Small intestine (tissue), 7 donors: ENCODE results near the gene ATP1A1. TPM values are rescaled to one million over a fixed set of nuclear protein-coding genes. Genes with fewer than 3 reads are reported as not detected.
A peak's percentile ranks its signal among the peaks of the same experiment; 100 is the strongest.

Experiments used
- DNase-seq, 2 donors: peaks; one replicate each; pipeline versions ENCODE4 v3.0.0 to v3.0.0-alpha.2; 2013
- FAIRE-seq: peaks from 2 replicates; lab custom pipeline; 2012; peaks lifted over from hg19 to GRCh38; lab: Jason Lieb, UNC
- H3K27ac ChIP-seq, 3 donors: one replicate each; pipeline ENCODE4 v1.5.1; 2013; ENCODE audit warnings: low read length in 2 of 3, mild to moderate bottlenecking in 2 of 3, control low read depth in 1 of 3, inconsistent platforms in 1 of 3, low read depth in 1 of 3, moderate library complexity in 1 of 3
- H3K27me3 ChIP-seq, 3 donors: one replicate each; pipeline ENCODE4 v1.6.1; 2013; ENCODE audit warnings: low read length in 3 of 3, inconsistent platforms in 1 of 3; ENCODE audit not compliant: control insufficient read depth in 3 of 3, insufficient read depth in 3 of 3
- H3K36me3 ChIP-seq, 3 donors: one replicate each; pipeline ENCODE4 v1.6.1; 2013; ENCODE audit warnings: low read length in 3 of 3, inconsistent platforms in 1 of 3, low read depth in 1 of 3, mild to moderate bottlenecking in 1 of 3, moderate library complexity in 1 of 3; ENCODE audit not compliant: control insufficient read depth in 3 of 3, insufficient read depth in 2 of 3
- H3K4me1 ChIP-seq, 3 donors: one replicate each; pipeline ENCODE4 v1.6.1; 2013; ENCODE audit warnings: low read length in 2 of 3, inconsistent platforms in 1 of 3, low read depth in 1 of 3, mild to moderate bottlenecking in 1 of 3, moderate library complexity in 1 of 3; ENCODE audit not compliant: control insufficient read depth in 3 of 3, insufficient read depth in 2 of 3
- H3K4me3 ChIP-seq, 3 donors: one replicate each; pipeline ENCODE4 v1.5.1; 2013; ENCODE audit warnings: low read length in 3 of 3, control low read depth in 1 of 3, inconsistent platforms in 1 of 3, low read depth in 1 of 3, mild to moderate bottlenecking in 1 of 3, moderate library complexity in 1 of 3
- H3K9me3 ChIP-seq, 2 donors: one replicate each; pipeline ENCODE4 v1.6.1; 2013; ENCODE audit warnings: low read depth in 1 of 2, low read length in 1 of 2; ENCODE audit not compliant: control insufficient read depth in 2 of 2, insufficient read depth in 1 of 2
- WGBS, 3 donors: extraction: QIAGEN DNeasy Blood & Tissue Kit; methylation state at CpG; one replicate each; pipeline ENCODE4 v1.1.7; 2013; 5-methylcytosine and 5-hydroxymethylcytosine counted together
- polyA plus RNA-seq, 4 donors: library from polyadenylated mRNA; stranded (reverse) in 3 of 4; unstranded in 1 of 4; fragments of 200-250 nt in 3 of 4; fragments of 120-200 nt in 1 of 4; gene quantifications; one replicate each; pipeline versions ENCODE4 v1.2.1 to v1.2.3, GENCODE V29; 2013
- donor health status: healthy with polysubstance abuse.
- donor health status: control.
- donor health status: control.
- donor health status: Bipolar disorder and iron deficiency.
- donor health status: healthy.

The ATP1A1 gene
- polyA plus RNA-seq, 4 donors: 921 to 1,048 (median 1,035) TPM

DNA sequence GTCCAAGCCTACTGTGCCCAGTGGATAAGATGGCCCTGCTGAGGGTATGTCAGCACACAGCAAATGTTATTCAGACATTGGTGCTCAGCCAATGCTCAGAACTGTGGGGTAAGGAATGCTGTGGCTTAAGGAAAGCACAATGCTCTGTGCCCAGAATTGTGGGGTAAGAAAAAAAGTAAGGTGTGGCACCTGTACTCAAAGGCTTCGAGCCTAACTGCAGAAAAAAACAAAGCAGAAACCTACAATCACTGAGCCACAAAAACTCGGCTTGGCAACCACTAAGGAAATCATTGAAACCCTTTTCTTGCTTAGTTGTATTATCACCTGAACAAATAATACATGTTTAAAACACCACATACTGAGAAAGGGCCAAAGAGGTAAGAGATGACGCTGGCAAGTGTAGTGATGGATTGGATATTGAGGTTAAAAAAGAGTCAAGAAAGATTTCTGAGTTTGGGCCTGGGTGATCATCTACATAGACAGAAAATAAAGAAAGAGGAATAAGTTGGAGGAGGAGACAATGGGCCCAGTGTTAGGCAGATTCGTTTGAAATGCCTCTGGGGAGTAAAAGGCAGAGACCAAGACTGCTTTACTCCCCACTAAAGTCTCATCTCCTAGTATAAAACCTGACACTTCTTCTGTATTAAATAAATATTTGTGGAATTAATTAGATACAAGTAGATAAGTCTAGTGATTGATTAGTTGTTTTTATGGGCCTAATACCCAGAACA, 25.9 kb upstream of the ATP1A1 start:
- Histone ChIP-seq H3K36me3 (no peaks in the 10 kb centered on the region), H3K4me3 (no peak overlapping the region), H3K4me1 (peaks cover 0 to 1% (median 0%) of the 10 kb centered on the region in 3 donors), H3K27me3 (no peaks in the 10 kb centered on the region), H3K9me3 (no peaks in the 10 kb centered on the region), H3K27ac (no peak overlapping the region)
- FAIRE-seq: no peak
- WGBS, 3 donors: 34 to 49% (median 39%) methylated on average over 4 of the region's 4 CpGs
- no peak for DNase-seq

DNA sequence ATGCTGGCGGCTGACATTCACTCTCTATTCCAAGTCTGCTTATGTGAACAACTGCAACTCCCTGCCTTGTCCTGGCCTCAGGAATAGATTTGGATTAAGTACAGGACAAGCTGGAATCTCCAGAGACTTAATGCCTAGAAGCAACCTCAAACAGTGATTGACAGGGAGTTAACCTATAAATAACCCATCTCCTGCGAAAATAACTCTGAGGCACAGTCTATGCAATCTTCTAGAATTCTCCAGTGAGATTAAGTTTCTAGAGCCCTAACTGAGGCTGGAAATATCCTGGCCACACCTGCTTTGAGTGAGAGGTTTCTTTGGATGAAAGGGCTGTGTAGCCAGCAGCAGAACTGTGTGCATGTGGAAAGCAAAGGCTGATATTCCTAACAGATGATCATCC, 25.3 kb upstream of the ATP1A1 start:
- Histone ChIP-seq H3K4me3 (no peak overlapping the region), H3K27me3 (no peaks in the 10 kb centered on the region), H3K4me1 (peaks cover 0 to 3% (median 0%) of the 10 kb centered on the region in 3 donors), H3K36me3 (no peaks in the 10 kb centered on the region), H3K9me3 (no peaks in the 10 kb centered on the region), H3K27ac (no peak overlapping the region)
- DNase-seq: no peak
- 82 to 90% (median 88%) methylated on average over 2 of the region's 2 CpGs for WGBS, 3 donors
- no peak for FAIRE-seq

DNA sequence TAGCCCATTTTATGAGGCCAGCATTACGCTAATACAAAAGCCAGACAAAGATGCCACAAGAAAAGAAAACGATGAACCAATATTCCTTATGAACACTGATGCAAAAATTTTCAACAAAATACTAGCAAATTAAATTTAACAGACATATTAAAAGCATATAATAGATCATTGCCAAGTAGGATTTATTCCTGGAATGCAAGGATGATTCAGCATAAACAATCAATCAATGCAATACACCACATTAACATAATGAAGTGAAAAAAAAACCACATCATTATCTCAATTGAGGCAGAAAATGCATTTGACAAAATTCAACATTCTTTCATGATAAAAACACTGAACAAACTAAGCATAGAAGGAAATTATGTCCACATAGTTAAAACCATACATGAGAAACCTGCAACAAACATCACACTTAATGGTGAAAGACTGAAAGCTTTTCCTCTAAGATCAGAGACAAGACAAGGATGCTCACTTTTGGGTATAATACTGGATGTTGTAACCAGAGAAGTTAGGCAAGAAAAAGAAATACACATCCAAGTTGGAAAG, 22.9 kb upstream of the ATP1A1 start:
- no peak overlapping the region for H3K27ac ChIP-seq
- DNase-seq: no peak
- 91 to 97% (median 94%) methylated on average over 2 of the region's 2 CpGs for WGBS, 3 donors
- no peaks in the 10 kb centered on the region for H3K9me3 ChIP-seq
- H3K4me3 ChIP-seq: no peak overlapping the region
- no peaks in the 10 kb centered on the region for H3K36me3 ChIP-seq
- H3K27me3 ChIP-seq: no peaks in the 10 kb centered on the region
- FAIRE-seq: no peak
- peaks cover 0 to 5% (median 0%) of the 10 kb centered on the region in 3 donors for H3K4me1 ChIP-seq

DNA sequence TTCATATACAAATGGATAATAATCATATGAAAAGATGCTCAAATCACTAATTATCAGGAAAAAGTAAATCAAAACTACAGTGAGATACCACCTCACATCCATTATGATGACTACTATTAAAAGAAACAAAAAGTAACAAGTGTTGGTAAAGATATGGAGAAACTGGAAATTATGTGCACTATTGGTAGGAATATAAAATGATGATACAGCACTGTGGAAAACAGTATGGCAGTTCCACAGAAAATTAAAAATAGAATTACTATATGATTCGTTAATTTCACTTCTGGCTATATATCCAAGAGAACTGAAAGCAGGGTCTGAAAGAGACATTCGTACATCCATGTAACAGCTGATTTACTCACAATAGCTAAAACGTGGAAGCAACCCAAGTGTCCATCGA, 21.1 kb upstream of the ATP1A1 start:
- FAIRE-seq (no peak), DNase-seq (no peak)
- H3K4me1 ChIP-seq: peaks cover 0 to 5% (median 0%) of the 10 kb centered on the region in 3 donors
- WGBS, 3 donors: 70 to 74% (median 73%) methylated on average over 4 of the region's 4 CpGs
- H3K4me3 ChIP-seq: no peak overlapping the region
- peak overlapping the region in 1 of 3 donors; percentile 79 for H3K27ac ChIP-seq
- H3K9me3 ChIP-seq: no peaks in the 10 kb centered on the region
- no peaks in the 10 kb centered on the region for H3K36me3 ChIP-seq
- H3K27me3 ChIP-seq: no peaks in the 10 kb centered on the region

DNA sequence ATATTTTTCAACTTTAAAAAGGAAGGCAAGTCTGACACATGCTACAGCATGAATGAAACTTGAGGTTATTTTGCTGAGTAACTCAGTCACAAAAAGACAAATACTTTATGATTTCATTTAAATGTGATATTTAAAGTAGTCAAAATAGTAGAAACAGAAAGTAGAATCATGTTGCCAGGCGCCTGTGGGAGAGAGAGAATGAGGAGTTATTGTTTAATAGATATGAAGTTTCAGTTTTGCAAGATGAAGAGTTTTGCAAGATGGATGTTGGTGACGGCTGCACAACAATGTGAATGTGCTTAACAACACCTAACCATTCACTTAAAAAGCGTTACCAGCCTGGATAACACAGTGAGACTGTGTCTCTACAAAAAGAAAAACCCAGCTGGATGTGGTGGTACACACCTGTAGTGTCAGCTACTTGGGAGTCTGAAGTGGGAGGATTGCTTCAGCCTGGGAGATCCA, 20.7 kb upstream of the ATP1A1 start:
- 29 to 58% (median 52%) methylated on average over 3 of the region's 3 CpGs for WGBS, 3 donors
- peak overlapping the region in 1 of 3 donors; percentile 79 for H3K27ac ChIP-seq
- H3K27me3 ChIP-seq: no peaks in the 10 kb centered on the region
- no peak overlapping the region for H3K4me3 ChIP-seq
- DNase-seq (peak in 1 of 2 donors; percentile 58), FAIRE-seq (no peak)
- no peaks in the 10 kb centered on the region for H3K36me3 ChIP-seq
- H3K9me3 ChIP-seq: no peaks in the 10 kb centered on the region
- H3K4me1 ChIP-seq: peaks cover 0 to 5% (median 0%) of the 10 kb centered on the region in 3 donors

DNA sequence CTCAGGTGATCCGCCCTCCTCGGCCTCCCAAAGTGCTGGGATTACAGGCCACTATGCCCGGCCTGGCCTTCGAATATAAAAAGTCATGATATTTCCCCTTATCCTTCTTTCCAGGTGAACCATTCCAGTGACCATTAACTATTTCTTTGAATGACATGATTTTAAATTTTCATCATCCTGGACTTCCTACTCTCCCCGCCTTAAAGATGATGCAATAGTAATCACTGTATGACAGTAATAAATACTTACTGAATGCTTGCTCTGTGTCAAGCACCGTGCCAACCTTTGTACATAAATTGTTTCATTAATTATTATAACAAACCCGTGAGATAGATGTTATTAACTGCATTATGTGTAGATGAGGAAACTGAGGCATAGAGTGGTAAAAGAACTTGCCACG, 19.9 kb upstream of the ATP1A1 start:
- peak overlapping the region in 1 of 3 donors; percentile 79 for H3K27ac ChIP-seq
- 66 to 80% (median 75%) methylated on average over 8 of the region's 8 CpGs for WGBS, 3 donors
- no peaks in the 10 kb centered on the region for H3K9me3 ChIP-seq
- H3K27me3 ChIP-seq: no peaks in the 10 kb centered on the region
- FAIRE-seq (no peak), DNase-seq (peak; percentile 56 to 74)
- H3K4me3 ChIP-seq: no peak overlapping the region
- H3K4me1 ChIP-seq: peaks cover 0 to 5% (median 0%) of the 10 kb centered on the region in 3 donors
- no peaks in the 10 kb centered on the region for H3K36me3 ChIP-seq

DNA sequence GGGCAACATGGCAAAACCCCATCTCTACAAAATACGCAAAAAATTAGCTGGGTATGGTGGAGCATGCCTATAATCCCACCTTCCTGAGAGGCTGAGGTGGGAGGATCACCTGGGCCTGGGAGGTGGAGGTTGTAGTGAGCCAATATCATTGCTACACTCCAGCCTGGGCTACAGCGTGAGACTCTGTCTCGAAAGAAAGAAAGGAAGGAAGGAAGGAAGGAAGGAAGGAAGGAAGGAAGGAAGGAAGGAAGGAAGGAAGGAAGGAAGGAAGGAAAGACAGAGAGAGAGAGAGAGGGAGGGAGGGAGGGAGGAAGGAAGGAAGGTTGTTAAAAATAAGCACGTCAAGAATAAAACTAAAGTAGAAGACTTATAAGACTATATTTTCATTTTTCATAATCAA, 17.0 kb upstream of the ATP1A1 start:
- no peak for FAIRE-seq
- H3K4me3 ChIP-seq: no peak overlapping the region
- no peaks in the 10 kb centered on the region for H3K9me3 ChIP-seq
- no peaks in the 10 kb centered on the region for H3K36me3 ChIP-seq
- H3K27ac ChIP-seq: no peak overlapping the region
- H3K27me3 ChIP-seq: no peaks in the 10 kb centered on the region
- DNase-seq: no peak
- 63 to 88% (median 69%) methylated on average over 4 of the region's 4 CpGs for WGBS, 3 donors
- peaks cover 2 to 25% (median 3%) of the 10 kb centered on the region in 3 donors for H3K4me1 ChIP-seq

DNA sequence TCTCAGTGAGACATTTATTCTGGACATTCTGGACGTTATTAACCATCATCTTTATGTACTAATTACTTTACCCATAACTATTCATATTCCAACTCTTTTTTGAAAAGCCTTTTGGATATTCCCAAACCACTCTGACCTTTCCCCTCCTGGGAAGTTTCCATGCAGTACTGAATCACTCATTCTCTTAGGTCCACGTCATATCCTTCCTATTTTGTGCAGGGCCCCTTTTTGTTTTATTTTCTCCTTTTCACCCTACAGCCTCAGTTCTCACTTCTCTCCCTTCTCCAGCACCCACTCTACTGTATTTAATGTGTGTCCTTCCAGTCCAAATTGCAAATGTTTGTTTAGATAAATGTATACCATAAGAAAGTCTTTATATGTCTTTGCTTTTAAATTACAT, 16.4 kb upstream of the ATP1A1 start:
- FAIRE-seq: no peak
- Histone ChIP-seq H3K9me3 (no peaks in the 10 kb centered on the region), H3K4me3 (no peak overlapping the region), H3K27ac (no peak overlapping the region), H3K36me3 (no peaks in the 10 kb centered on the region), H3K4me1 (peaks cover 3 to 27% (median 4%) of the 10 kb centered on the region in 3 donors), H3K27me3 (no peaks in the 10 kb centered on the region)
- DNase-seq: no peak
- WGBS, 3 donors: 50 to 77% (median 63%) methylated on average over 2 of the region's 2 CpGs
